GM23248 (cell line): ENCODE results near the gene TAS1R3.

Experiments used
- EZH2 ChIP-seq: fragments of 200-600 bp; sonication (generic); IDR thresholded peaks from 2 replicates; pipeline ENCODE4 v1.6.1; 2018; ENCODE audit warnings: antibody characterized with exemption, mild to moderate bottlenecking; ENCODE audit not compliant: insufficient read depth, poor library complexity, severe bottlenecking
- EZH2phosphoT487 ChIP-seq: fragments of 200-600 bp; sonication (generic); IDR thresholded peaks from 2 replicates; pipeline ENCODE4 v1.6.1; 2018; ENCODE audit warnings: antibody characterized with exemption, moderate library complexity, mild to moderate bottlenecking, low read depth; ENCODE audit not compliant: insufficient read depth

DNA sequence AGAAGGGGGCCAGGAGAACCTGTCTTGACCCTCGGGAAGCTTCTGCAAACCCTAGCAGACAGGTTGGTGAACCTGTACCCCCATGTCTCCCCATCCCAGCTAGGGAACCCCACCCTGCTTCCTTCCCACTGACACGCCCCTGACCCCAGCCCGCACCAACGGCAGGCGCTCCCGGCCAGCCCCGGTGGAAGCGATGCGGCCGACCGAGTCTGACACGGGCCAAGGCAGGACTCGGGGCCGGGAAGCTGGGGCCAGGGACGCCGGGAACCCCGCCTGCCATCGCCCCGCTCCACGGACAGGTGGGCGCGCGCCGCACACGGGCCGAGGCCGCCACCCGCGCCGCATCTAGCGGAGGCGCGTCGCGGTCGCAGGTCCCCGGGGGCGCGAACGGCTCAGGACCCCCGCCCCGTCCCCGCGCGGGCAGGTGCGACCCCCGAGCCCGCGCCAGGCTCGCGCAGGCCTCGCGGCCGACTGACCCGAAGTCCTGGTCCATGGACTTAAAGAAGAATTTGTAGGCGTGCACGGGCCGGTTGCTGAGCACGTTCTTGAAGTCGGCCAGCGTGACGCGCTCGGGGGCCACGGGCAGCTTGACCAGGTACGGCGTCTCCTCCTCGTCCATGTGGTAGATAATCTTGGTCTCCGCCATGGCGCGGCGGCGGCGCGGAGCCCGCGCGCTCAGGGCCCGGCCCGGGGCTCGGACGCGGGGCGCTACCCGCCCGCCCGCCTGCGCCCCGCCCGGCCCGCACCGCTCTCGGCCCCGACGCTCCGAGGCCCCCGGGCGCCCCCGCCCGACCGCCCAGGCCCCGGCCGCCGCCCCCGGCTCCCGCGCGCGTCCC, 17.6 kb downstream of the TAS1R3 start:
- TF ChIP-seq EZH2phosphoT487: no peak
- no peak for TF ChIP-seq EZH2
